HG03064 (cell line): Measurements from ENCODE around the gene LHPP.
"Not testable (repeated sequence)": the region's sequence is repeated elsewhere in the genome, so short reads cannot be mapped to it uniquely, and the experiment has no call there.

Experiments used
- ATAC-seq: cut with Tn5 transposase; IDR thresholded peaks from one replicate; pipeline ENCODE4 v1.9.1; 2021; ENCODE audit warnings: low read depth; ENCODE audit not compliant: unreplicated experiment

Gene LHPP

DNA sequence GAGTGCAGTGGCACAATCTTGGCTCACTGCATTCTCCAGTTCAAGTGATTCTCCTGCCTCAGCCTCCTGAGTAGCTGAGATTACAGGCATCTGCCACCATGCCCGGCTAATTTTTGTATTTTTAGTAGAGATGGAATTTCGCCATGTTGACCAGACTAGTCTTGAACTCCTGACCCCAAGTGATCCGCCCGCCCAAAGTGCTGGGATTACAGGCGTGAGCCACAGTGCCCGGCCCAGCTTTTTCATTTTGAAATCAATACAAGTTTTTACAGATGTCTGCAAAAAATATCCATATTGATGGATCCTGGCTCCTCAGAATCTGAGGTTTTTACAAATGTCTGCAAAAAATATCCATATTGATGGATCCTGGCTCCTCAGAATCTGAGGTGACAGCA is 126.7 kb downstream of the LHPP start:
- not testable (repeated sequence) for ATAC-seq

DNA sequence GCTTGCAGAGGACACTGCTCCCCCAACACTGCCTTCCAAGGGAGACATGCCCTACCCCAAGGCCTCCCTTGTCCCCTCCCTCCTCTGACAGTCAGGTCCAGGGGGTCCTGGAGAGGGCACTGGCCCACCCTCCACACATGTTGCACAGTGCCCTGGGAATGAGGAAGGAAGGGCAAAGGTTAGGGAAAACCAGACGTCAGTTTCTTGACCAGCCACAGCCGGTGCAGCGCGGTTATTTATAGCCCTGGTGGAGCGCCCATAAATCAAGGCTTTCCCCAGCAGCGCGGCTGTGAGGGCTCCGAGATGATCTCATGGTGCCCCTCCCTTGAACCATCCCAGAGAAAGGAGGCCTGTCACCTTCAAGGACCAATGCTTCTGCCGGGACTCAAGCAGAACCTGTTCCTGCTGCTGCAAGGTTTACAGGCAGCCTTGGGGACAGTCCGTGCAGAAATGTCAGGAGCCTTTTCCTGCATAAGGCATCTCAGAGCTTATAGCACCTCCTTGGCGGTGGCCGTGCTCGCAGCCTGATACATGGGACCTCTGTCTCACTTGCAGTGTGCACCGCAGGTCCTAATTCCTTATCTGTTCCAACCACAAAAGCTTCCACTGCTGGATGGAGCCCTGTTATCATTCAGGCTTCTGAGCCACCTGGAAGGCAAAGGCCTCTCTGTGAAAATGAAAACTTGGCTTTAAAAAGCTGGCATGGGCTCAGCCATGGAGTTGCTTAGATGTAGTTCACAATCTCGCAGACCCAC is 127.3 kb downstream of the LHPP start:
- no peak for ATAC-seq

DNA sequence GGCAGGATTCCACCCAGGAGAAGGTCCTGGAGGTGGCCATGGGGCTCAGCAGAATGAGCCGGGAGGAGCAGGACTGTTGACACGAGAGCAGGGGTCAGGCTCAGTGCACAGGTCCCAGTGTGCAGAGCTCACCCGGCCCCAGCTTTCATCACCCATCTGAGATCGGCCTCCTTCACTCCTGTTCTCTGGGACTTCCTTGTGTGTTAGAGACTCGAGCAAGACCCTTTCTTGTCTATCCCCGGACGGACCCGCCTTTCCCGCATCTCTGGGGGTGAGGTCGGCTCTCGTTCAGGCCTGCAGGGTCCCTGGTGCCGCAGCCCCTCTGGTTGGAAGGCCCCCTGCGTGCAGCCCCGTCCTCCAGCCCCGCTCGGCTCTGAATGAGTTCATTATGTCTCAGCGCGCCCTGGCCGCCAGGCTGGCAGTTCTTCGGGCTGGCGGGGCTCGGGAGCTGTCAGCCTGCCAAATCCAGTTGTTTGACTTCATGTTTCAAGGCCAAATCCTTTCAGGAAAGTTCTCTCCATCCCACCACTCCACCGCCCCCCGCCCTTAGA is 127.9 kb downstream of the LHPP start:
- no peak for ATAC-seq

DNA sequence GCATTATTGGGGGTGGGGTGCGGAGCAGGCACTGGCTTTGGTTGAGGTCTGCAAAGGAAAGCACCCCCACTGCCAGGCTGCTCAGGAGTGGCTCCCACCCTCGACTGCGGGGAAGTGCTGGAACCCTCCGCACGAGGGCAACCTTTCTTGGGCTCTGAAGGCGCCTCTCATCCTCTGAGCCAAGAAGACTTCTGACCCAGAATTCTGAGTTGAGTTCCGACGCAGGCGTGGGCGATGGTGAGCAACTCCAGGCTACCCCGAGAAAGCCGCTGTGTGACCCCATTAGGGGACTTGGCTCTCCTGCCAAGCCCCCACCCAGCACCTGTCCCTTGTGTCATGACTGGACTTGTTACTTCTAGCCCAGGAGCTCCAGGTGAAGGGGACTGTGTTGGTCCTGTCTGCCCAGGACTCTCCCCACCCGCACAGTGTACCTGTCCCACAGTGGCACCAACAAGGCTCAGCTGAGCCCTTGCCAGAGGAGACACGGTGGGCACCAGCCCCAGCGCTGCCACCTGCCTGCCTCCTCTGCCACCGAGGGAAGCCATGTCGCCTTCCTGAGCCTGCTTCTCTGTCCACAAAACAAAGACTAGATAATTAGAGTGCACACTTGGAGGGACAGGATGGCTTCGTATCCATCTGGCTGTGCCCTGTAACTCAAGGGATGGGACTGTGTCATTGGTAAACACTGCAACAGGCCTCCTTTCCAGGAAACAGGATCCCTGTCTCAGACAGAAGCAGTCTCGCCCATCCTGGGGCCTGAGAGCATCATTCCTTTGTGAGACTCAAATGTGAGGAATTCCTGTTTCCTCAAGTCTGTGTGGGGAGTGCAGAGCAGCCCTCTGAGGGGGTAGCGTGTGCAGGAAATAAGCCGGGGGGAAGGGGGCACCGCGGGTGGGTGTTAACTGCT is 128.8 kb downstream of the LHPP start:
- no peak for ATAC-seq

DNA sequence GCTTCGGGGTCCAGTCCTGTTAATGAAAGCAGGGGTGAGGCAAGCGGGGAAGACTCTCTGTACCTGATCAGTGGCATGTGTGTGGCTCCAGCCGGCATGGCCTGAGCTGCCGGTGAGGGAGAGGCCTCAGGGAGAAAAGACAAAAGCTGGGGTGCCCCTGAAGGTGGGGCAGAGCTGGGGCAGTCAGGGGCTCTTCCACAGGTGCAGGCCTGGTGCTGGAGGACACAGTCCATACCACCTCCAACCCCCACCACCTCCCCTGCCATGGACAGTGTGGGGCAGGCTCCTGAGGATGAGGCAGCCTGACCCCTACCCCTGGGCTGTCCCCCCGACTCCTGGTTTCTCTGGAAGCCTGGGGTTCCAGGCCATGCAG is 129.5 kb downstream of the LHPP start:
- no peak for ATAC-seq

DNA sequence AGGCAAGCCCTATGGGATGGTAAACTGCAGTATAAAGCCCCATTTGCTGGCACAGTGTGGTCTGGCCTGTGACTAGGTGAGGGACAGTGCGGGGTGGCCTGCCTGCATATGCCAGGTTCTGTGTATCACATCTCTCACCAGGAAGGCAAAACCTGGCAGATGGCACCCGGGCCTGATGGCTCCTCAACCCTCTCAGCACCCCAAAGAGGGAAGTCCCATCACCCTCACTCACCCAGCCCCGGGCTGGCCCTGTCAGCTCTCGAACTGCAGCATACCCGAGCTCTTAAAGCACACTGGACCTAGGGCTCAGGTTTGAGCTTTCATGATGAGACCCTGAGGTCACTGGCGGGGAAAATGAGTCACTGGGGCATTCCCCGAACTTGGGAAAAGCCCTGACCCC is 130.5 kb downstream of the LHPP start:
- ATAC-seq: no peak

DNA sequence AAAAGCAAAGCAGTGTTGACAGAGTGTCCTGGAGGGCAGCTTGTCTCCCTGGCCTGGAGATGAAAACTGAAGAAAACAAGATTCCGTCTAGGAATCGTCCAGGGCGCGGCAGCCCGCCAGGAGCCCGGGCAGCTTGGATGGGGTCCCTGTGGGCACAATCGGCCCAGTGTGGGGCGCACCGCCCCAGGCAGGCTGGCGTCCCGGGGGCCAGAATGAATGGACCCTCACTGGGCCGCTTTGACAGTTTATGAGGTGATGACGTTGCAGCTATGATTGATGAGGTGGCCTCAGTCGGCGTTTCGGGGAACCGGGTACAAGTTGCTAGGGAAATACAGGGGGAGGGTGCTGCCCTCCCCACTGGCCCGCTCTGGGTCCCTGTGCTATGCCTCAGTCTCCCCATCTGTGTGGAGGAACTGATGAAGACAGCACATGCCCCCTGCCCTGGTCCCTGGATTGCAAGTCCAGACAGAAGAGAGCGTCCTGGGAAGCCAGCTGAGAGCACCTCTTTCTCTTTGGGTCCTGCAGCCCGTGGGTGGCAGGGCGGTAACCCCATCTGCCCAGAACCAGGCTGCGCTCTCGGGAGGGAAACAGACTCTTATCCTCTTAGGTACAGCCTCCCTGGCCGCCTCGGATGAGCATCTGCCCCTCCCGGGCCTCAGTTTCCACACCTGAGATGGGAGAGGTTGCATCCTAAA is 131.3 kb downstream of the LHPP start:
- no peak for ATAC-seq

DNA sequence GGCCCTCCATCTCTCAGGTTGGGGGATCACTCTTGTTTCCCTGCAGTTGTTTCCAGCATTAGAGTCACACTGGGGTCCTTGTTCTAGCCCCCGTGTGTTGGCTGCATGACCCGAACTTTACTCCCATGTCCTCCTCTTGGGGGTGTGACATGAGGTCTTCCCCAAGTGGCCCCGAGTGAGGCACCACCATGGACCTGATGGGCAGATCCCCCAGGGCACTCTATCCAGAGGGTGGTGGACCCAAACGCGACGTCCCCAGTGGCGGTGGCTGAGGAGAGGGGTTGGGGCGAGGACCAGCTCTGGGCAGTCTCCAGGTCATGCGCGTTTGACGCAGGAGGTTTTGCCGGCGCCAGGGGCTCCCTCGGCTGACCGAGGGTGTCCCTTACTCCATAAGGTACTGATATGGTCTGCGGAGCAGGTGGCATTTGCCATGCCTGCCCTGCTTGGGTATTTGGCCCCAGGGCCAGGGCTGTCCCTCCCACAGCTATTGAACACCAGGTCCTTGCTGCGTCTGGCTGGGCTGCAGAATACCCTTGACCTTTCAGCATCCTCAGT is 131.9 kb downstream of the LHPP start:
- ATAC-seq: no peak

DNA sequence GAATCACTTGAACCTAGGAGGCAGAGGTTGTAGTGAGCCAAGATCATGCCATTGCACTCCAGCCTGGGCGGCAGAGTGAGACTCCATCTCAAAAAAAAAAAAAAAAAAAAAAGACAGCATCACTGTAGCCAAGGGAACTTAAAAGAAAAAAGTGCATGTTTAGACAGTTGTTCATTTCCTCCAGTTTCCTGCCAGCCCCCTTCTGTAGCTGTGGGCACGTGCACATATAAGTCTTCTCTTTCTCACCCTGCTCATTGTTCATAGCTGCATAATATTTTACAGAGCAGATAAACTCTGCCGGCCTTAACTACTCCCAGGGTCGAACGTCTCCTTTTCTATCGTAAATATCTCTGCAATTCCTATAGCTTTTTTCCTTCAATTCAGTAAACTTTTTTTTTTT is 132.6 kb downstream of the LHPP start:
- ATAC-seq: no peak

DNA sequence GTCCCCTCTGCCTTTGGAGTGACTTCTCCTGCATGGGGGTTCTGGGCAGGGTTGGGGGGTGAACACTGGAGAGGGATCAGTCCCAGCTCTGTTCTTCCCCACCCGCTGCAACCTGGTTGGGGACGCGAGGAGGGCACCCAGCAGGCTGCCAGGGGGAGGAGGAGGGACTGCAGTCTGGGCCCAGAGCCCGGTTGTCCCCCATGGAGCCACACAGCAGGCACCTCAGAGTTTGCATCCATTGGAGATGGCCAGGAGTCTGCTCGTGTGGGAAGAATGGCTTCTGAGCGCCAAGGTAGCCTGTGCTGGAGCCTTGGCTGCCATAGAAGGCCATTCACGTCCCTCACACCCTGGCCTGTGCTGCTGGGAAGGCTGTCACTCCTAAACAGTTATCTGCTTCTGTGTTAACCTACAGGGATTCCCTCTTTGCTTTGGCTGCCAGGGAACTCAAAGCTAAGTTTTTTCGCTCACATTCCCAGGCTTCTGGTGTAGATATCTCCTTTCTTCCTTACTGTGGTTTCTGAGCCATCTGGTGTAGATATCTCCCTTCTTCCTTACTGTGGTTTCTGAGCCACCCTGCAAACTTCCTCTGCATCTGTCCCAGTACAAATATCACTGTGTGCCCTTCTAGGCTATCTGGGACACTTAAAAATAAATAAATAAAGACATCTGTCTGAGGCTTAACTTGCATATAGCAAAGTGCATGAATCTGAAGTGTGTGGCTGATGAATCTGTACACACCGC is 133.7 kb downstream of the LHPP start:
- ATAC-seq: no peak

DNA sequence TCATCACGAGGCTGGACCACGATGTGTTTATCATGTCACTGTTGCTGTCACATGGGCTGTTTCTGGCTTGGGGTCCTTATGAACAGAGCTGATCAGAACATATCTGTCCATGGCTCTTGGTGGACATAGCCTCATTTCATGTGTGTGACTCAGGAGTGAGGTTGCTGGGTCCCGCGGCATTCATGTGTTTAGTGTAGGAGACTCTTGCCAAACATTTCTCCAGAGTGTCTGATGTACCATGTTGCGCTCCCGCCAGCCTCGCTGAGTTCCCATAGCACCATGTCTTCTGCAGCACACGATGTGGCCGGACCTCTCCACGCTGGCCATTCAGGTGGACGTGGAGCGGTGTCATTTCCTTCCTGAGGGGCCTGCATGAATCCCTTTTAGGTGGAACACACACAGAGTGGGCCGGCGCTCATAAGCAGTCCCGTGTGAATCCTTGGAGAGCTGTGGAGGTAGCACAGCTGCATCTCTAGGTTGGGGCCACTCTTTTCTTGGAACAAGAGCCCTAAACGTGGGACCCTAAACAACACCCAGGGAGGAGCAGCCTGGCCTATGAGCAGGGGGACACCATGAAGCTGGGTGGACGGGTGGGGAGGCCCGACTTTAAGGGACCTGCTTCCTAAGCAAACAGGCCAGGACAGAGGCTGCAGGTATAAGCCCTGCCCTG is 134.6 kb downstream of the LHPP start:
- ATAC-seq: no peak

DNA sequence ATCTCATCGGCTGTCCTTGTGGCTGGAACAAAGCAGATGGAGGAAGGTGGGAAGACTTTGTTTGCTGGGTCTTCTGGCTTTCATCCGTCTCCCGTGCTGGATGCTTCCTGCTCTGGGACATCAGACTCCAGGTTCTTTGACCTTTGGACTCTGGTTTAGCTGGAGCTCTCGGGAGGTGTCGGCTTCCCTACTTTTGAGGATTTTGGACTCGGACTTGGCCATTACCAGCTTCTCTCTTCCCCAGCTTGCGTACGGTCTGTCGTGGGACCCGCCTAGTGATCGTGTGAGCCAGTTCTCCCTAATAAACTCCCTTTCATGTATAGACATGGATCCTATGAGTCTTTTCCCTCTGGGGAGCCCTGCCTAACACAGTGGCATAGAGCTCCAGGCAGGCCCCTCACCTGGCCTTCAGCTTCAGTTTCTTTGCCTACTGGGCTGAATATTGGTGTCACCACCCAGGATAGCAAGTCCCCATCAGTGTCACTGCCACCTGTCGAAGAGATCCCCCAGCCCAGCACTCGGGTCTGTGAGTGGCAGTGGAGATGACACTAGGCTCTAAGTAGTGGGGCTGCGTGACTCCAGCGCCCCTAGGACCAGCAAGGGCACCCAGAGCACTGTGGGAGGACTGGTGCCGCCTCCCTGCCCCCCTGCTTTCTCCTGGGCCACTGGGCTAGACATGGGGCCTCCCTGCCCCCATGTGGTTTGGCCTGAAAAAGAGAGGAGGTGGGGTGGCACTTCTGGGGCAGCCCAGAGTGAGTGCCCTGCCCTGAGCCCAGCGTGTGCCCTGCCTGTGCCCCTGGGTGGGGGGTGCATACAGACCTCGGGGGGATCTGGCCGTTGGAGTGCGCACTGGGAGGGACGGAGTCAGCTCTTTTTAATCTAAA is 135.6 kb downstream of the LHPP start:
- no peak for ATAC-seq

DNA sequence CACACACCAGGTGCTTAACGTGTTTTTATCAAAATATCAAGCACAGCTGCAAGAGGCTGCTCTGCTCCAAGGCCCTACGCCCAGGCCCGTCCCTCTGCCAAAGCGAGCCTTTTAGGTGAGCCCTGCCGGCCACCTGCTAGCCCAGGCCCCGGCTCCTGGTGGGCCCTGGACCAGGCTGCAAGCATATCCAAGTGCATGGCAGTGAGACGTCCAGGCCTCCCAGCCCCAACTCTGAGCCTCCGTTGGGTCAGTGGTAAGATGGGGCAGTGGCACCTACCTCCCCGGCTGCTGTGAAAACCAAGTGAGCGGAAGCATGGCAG is 136.2 kb downstream of the LHPP start:
- no peak for ATAC-seq

DNA sequence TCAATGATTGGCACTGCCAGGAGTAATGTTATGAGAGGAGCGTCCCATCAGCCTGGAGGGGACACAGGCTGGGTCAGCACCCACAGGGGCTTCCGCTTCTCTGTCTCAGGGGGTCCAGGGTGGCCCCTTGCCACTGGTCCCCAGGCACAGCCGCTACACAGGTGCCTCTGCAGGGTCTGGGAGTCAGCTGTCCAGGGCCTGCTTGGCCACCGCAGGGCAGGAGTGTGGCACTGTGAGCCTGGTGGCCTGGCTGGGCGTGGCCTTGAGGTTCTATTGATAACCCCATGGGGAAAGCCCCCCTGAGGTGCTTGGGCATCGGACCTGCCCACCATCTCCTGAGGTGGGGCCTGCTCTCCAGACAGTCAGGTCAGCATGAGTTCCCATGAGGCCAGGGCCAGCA is 136.6 kb downstream of the LHPP start:
- no peak for ATAC-seq

DNA sequence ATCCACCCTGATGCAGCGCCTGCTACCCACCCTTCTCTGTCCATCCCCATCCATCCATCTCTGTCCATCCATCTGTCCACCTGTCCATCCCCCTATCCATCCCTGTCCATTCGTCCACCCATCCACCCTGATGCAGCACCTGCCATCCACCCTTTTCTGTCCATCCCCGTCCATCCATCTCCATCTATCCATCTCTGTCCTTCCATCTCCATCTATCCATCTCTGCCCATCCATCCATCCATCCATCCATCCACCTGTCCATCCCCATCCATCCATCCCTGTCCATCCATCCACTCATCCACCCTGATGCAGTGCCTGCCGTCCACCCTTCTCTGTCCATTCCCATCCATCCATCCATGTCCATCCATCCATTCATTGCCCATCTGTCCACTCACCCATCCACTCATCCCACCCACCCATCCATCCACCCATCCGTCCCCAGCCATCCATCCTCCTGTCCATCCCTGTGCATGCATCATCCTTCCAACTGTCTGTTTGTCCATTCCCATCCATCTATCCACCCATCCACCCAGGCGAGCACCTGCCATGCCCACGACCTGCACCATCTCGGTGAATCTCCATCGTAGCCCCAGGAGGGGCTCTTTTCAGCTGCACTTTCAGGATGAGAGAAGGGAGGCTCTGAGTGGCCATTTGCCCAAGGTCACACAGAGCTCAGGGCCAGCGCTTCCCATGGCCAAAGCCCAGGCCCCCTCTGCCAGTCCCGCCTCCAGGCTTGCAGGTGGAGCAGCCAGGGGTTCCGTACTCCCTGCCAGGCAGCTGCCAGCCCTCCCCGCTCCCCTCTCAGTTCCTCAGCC is 137.4 kb downstream of the LHPP start:
- ATAC-seq: no peak

DNA sequence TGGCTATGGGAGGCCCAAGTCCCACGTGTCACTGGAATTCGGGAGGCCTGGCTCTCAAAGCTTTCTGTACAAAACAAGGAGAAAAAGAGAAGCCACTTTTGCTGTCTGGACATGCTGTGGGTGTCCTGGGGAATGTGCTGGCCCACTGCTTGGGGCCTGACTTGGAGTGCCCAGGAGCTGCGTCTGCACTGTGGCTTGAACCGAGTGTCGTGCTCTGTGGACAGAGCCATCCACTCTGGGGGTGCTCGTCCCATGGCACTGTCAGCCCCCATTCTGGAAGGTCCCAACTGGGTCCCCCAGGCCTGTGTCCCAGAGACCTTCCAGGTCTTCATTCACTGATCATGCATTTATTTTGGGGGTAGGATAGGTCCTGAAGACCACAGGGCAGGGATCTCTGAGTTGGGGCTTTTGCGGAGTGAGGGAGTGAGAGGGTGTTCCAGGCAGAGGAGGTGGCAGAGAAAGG is 138.0 kb downstream of the LHPP start:
- no peak for ATAC-seq

DNA sequence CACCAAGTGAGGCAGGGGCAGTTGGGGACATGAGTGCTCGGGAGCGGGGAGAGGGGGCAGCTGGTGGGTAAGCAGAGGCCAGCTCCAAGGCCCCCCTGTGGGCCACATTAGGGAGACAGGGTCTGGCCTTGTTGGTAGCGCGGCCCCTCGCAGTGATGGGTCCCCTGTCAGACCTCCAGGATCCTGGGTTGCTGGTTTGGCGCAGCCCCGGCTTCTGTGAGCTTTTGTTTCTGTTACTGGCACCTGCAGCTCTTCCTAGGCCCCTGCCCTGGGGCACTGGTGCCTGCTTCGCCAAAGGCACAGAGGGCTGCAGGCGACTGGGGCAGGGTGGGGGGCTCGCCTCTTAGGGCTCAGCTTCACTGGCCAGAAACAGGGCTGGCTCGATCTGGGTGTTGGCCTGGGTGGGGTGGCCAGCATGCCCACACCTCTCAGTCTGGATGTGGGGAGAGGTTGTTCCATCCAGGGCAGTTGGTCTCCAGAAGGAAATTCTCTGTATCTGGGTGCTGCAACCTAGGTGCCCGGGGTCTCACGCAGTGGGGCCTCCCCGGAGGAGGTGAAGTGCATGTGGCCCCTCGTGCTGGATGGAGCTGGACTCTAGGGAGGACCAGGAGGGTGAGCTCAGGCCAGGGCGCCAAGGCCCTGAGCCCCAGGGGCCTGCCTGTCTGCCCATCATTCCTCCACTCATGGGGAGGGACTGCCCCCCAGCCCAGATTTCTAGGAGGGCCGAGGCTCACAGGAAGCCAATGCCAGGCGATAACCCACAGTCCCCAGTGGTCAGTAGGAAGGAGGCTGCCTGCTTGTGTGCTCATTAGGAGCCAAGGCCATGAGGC is 138.6 kb downstream of the LHPP start:
- no peak for ATAC-seq
